WTC11 (cell line): ENCODE measurements around the gene INF2. TPM values are rescaled to one million over a fixed set of nuclear protein-coding genes. Genes with fewer than 3 reads are reported as not detected.

ENCODE experiments used
- ATF1 ChIP-seq: sonication (generic); formaldehyde crosslinking; IDR thresholded peaks from 2 replicates; pipeline ENCODE4 v1.8.1; 2023; ENCODE audit warnings: mild to moderate bottlenecking, moderate library complexity, missing genetic modification reagents
- CREB1 ChIP-seq: sonication (generic); formaldehyde crosslinking; IDR thresholded peaks from 2 replicates; pipeline ENCODE4 v1.8.0; 2023; ENCODE audit warnings: mild to moderate bottlenecking, missing genetic modification reagents
- CREM ChIP-seq: sonication (generic); formaldehyde crosslinking; IDR thresholded peaks from 2 replicates; pipeline ENCODE4 v1.8.1; 2022; ENCODE audit warnings: mild to moderate bottlenecking, missing genetic modification reagents, moderate library complexity
- FOXK1 ChIP-seq: sonication (generic); formaldehyde crosslinking; IDR thresholded peaks from 2 replicates; pipeline ENCODE4 v1.8.0; 2022; ENCODE audit warnings: mild to moderate bottlenecking, moderate library complexity, missing genetic modification reagents
- FOXP1 ChIP-seq: sonication (generic); formaldehyde crosslinking; IDR thresholded peaks from 2 replicates; pipeline ENCODE4 v1.8.0; 2022; ENCODE audit warnings: missing genetic modification reagents, mild to moderate bottlenecking, moderate library complexity, borderline replicate concordance
- GABPB1 ChIP-seq: sonication (generic); formaldehyde crosslinking; IDR thresholded peaks from 2 replicates; pipeline ENCODE4 v1.8.1; 2023; ENCODE audit warnings: mild to moderate bottlenecking, missing genetic modification reagents
- KAT7 ChIP-seq: sonication (generic); formaldehyde crosslinking; IDR thresholded peaks from 2 replicates; pipeline ENCODE4 v1.8.1; 2023; ENCODE audit warnings: missing genetic modification reagents, mild to moderate bottlenecking, borderline replicate concordance
- MYBL2 ChIP-seq: sonication (generic); formaldehyde crosslinking; IDR thresholded peaks from 2 replicates; pipeline ENCODE4 v1.8.1; 2023; ENCODE audit warnings: mild to moderate bottlenecking, moderate library complexity, missing genetic modification reagents
- NFYB ChIP-seq: sonication (generic); formaldehyde crosslinking; conservative IDR thresholded peaks from 2 replicates; pipeline ENCODE4 v1.8.0; 2022; ENCODE audit warnings: low read depth, missing genetic modification reagents
- SOX15 ChIP-seq: fragments of 250-450 bp; sonication (Bioruptor Pico); IDR thresholded peaks from 2 replicates; pipeline ENCODE4 v1.9.0; 2021; ENCODE audit warnings: mild to moderate bottlenecking
- SP1 ChIP-seq: sonication (generic); formaldehyde crosslinking; conservative IDR thresholded peaks from 2 replicates; pipeline ENCODE4 v1.8.1; 2022; ENCODE audit warnings: missing genetic modification reagents
- total RNA-seq: library from RNA; stranded (reverse); gene quantifications from 3 replicates; pipeline ENCODE4 v1.2.3, GENCODE V29; 2021
- TF ChIP-seq, protein P1 (sequence below): sonication (generic); formaldehyde crosslinking; IDR thresholded peaks from 2 replicates; pipeline ENCODE4 v1.8.0; 2022; ENCODE audit warnings: mild to moderate bottlenecking, missing genetic modification reagents
- TF ChIP-seq, protein P2 (sequence below): sonication (generic); formaldehyde crosslinking; IDR thresholded peaks from 2 replicates; pipeline ENCODE4 v1.8.0; 2023; ENCODE audit warnings: mild to moderate bottlenecking, missing genetic modification reagents
- TF ChIP-seq, protein P3 (sequence below): sonication (generic); formaldehyde crosslinking; IDR thresholded peaks from 2 replicates; pipeline ENCODE4 v1.8.0; 2022; ENCODE audit warnings: mild to moderate bottlenecking, missing genetic modification reagents
- TF ChIP-seq, protein P4 (sequence below): sonication (generic); formaldehyde crosslinking; IDR thresholded peaks from 2 replicates; pipeline ENCODE4 v1.8.1; 2023; ENCODE audit warnings: mild to moderate bottlenecking, missing genetic modification reagents
- TF ChIP-seq, protein P5 (sequence below): sonication (generic); formaldehyde crosslinking; IDR thresholded peaks from 2 replicates; pipeline ENCODE4 v1.8.1; 2022; ENCODE audit warnings: mild to moderate bottlenecking, moderate library complexity, missing genetic modification reagents
- TF ChIP-seq, protein P6 (sequence below): sonication (generic); formaldehyde crosslinking; IDR thresholded peaks from 2 replicates; pipeline ENCODE4 v1.8.1; 2023; ENCODE audit warnings: mild to moderate bottlenecking, missing genetic modification reagents, moderate library complexity
- TF ChIP-seq, protein P7 (sequence below): sonication (generic); formaldehyde crosslinking; IDR thresholded peaks from 2 replicates; pipeline ENCODE4 v1.8.1; 2023; ENCODE audit warnings: mild to moderate bottlenecking, missing genetic modification reagents, moderate library complexity
- TF ChIP-seq, protein P8 (sequence below): fragments of 250-450 bp; sonication (Bioruptor Pico); IDR thresholded peaks from 2 replicates; pipeline ENCODE4 v1.8.0; 2021; ENCODE audit warnings: mild to moderate bottlenecking
- TF ChIP-seq, protein P9 (sequence below): sonication (generic); formaldehyde crosslinking; IDR thresholded peaks from 2 replicates; pipeline ENCODE4 v1.8.0; 2023; ENCODE audit warnings: missing genetic modification reagents, mild to moderate bottlenecking, borderline replicate concordance
- TF ChIP-seq, protein P10 (sequence below): sonication (generic); formaldehyde crosslinking; conservative IDR thresholded peaks from 2 replicates; pipeline ENCODE4 v1.8.1; 2022; ENCODE audit warnings: mild to moderate bottlenecking, missing genetic modification reagents

Gene INF2
- total RNA-seq, 1 experiment from 2014 or later, result 82.4 TPM

DNA sequence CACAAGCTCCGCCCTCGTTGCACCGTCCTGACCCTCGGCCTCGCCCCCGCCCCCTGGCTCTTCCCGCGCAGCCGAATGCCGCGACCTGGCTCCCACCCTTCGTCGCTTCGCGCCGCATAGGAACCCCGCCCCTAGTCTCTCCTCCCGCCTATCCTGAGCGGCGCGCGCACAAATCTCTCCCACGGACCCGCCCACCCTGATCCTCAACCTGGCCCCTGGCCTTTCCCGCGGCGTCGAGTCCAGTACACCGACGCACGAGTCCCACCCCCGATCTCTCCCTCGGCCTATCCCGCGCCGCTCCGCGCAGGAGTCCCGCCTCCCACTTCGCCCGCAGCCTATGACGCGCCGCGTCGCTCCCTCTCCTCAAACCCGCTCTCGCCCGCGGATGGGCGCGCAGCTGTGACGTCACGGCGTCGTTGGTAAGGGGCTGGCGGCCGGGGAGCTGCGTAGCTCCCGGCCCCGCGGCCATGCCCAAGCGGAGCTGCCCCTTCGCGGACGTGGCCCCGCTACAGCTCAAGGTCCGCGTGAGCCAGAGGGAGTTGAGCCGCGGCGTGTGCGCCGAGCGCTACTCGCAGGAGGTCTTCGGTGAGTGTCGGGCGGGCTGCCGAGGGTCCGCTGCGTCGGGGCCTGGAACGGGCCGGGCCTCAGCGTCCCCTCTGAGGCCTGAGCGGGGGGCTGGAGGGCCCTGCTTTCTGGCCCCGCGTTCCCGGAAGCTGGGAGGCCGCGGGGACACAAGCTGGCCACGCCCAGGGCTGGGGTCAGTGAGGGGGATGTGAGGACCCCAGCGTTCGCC, 63.5 kb downstream of the INF2 start, which contains the start of gene SIVA1 (continued):
- TF ChIP-seq, protein P1, sequence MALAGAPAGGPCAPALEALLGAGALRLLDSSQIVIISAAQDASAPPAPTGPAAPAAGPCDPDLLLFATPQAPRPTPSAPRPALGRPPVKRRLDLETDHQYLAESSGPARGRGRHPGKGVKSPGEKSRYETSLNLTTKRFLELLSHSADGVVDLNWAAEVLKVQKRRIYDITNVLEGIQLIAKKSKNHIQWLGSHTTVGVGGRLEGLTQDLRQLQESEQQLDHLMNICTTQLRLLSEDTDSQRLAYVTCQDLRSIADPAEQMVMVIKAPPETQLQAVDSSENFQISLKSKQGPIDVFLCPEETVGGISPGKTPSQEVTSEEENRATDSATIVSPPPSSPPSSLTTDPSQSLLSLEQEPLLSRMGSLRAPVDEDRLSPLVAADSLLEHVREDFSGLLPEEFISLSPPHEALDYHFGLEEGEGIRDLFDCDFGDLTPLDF (CRISPR knock-in tag), result 0 out of 2 replicates have a peak, but pooled peaks have one; percentile 75
- TF ChIP-seq, protein P2, sequence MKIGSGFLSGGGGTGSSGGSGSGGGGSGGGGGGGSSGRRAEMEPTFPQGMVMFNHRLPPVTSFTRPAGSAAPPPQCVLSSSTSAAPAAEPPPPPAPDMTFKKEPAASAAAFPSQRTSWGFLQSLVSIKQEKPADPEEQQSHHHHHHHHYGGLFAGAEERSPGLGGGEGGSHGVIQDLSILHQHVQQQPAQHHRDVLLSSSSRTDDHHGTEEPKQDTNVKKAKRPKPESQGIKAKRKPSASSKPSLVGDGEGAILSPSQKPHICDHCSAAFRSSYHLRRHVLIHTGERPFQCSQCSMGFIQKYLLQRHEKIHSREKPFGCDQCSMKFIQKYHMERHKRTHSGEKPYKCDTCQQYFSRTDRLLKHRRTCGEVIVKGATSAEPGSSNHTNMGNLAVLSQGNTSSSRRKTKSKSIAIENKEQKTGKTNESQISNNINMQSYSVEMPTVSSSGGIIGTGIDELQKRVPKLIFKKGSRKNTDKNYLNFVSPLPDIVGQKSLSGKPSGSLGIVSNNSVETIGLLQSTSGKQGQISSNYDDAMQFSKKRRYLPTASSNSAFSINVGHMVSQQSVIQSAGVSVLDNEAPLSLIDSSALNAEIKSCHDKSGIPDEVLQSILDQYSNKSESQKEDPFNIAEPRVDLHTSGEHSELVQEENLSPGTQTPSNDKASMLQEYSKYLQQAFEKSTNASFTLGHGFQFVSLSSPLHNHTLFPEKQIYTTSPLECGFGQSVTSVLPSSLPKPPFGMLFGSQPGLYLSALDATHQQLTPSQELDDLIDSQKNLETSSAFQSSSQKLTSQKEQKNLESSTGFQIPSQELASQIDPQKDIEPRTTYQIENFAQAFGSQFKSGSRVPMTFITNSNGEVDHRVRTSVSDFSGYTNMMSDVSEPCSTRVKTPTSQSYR (CRISPR knock-in tag), result 0 out of 2 replicates have a peak, but pooled peaks have one; percentile 11
- TF ChIP-seq NFYB (CRISPR knock-in tag), result peak; percentile 88
- peak; percentile 98 for TF ChIP-seq CREM
- TF ChIP-seq ATF1 (CRISPR knock-in tag), result no peak
- TF ChIP-seq SOX15 (CRISPR knock-in tag), result no peak
- TF ChIP-seq, protein P3, sequence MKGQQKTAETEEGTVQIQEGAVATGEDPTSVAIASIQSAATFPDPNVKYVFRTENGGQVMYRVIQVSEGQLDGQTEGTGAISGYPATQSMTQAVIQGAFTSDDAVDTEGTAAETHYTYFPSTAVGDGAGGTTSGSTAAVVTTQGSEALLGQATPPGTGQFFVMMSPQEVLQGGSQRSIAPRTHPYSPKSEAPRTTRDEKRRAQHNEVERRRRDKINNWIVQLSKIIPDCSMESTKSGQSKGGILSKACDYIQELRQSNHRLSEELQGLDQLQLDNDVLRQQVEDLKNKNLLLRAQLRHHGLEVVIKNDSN (CRISPR knock-in tag), result 0 out of 2 replicates have a peak, but pooled peaks have one; percentile 6
- TF ChIP-seq, protein P4, sequence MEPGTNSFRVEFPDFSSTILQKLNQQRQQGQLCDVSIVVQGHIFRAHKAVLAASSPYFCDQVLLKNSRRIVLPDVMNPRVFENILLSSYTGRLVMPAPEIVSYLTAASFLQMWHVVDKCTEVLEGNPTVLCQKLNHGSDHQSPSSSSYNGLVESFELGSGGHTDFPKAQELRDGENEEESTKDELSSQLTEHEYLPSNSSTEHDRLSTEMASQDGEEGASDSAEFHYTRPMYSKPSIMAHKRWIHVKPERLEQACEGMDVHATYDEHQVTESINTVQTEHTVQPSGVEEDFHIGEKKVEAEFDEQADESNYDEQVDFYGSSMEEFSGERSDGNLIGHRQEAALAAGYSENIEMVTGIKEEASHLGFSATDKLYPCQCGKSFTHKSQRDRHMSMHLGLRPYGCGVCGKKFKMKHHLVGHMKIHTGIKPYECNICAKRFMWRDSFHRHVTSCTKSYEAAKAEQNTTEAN (CRISPR knock-in tag), result peak; percentile 57; the same call in 1 of the 2 replicates
- TF ChIP-seq, protein P5, sequence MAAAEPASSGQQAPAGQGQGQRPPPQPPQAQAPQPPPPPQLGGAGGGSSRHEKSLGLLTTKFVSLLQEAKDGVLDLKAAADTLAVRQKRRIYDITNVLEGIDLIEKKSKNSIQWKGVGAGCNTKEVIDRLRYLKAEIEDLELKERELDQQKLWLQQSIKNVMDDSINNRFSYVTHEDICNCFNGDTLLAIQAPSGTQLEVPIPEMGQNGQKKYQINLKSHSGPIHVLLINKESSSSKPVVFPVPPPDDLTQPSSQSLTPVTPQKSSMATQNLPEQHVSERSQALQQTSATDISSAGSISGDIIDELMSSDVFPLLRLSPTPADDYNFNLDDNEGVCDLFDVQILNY (CRISPR knock-in tag), result peak; percentile 96
- peak; percentile 96 for TF ChIP-seq SP1 (CRISPR knock-in tag)
- peak; percentile 40 for TF ChIP-seq GABPB1
- peak; percentile 89 for TF ChIP-seq FOXK1 (CRISPR knock-in tag)
- TF ChIP-seq FOXP1 (CRISPR knock-in tag), result peak; percentile 68
- TF ChIP-seq, protein P6, sequence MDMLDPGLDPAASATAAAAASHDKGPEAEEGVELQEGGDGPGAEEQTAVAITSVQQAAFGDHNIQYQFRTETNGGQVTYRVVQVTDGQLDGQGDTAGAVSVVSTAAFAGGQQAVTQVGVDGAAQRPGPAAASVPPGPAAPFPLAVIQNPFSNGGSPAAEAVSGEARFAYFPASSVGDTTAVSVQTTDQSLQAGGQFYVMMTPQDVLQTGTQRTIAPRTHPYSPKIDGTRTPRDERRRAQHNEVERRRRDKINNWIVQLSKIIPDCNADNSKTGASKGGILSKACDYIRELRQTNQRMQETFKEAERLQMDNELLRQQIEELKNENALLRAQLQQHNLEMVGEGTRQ (CRISPR knock-in tag), result peak; percentile 30; the same call in 1 of the 2 replicates
- TF ChIP-seq CREB1 (CRISPR knock-in tag), result peak; percentile 70; the same call in 1 of the 2 replicates
- TF ChIP-seq, protein P7, sequence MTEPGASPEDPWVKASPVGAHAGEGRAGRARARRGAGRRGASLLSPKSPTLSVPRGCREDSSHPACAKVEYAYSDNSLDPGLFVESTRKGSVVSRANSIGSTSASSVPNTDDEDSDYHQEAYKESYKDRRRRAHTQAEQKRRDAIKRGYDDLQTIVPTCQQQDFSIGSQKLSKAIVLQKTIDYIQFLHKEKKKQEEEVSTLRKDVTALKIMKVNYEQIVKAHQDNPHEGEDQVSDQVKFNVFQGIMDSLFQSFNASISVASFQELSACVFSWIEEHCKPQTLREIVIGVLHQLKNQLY (CRISPR knock-in tag), result no peak
- TF ChIP-seq, protein P8, sequence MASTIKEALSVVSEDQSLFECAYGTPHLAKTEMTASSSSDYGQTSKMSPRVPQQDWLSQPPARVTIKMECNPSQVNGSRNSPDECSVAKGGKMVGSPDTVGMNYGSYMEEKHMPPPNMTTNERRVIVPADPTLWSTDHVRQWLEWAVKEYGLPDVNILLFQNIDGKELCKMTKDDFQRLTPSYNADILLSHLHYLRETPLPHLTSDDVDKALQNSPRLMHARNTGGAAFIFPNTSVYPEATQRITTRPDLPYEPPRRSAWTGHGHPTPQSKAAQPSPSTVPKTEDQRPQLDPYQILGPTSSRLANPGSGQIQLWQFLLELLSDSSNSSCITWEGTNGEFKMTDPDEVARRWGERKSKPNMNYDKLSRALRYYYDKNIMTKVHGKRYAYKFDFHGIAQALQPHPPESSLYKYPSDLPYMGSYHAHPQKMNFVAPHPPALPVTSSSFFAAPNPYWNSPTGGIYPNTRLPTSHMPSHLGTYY (CRISPR knock-in tag), result no peak
- TF ChIP-seq, protein P9, sequence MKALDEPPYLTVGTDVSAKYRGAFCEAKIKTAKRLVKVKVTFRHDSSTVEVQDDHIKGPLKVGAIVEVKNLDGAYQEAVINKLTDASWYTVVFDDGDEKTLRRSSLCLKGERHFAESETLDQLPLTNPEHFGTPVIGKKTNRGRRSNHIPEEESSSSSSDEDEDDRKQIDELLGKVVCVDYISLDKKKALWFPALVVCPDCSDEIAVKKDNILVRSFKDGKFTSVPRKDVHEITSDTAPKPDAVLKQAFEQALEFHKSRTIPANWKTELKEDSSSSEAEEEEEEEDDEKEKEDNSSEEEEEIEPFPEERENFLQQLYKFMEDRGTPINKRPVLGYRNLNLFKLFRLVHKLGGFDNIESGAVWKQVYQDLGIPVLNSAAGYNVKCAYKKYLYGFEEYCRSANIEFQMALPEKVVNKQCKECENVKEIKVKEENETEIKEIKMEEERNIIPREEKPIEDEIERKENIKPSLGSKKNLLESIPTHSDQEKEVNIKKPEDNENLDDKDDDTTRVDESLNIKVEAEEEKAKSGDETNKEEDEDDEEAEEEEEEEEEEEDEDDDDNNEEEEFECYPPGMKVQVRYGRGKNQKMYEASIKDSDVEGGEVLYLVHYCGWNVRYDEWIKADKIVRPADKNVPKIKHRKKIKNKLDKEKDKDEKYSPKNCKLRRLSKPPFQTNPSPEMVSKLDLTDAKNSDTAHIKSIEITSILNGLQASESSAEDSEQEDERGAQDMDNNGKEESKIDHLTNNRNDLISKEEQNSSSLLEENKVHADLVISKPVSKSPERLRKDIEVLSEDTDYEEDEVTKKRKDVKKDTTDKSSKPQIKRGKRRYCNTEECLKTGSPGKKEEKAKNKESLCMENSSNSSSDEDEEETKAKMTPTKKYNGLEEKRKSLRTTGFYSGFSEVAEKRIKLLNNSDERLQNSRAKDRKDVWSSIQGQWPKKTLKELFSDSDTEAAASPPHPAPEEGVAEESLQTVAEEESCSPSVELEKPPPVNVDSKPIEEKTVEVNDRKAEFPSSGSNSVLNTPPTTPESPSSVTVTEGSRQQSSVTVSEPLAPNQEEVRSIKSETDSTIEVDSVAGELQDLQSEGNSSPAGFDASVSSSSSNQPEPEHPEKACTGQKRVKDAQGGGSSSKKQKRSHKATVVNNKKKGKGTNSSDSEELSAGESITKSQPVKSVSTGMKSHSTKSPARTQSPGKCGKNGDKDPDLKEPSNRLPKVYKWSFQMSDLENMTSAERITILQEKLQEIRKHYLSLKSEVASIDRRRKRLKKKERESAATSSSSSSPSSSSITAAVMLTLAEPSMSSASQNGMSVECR, result peak; percentile 70
- TF ChIP-seq KAT7, result no peak; the same call in 1 of the 2 replicates
- TF ChIP-seq, protein P10, sequence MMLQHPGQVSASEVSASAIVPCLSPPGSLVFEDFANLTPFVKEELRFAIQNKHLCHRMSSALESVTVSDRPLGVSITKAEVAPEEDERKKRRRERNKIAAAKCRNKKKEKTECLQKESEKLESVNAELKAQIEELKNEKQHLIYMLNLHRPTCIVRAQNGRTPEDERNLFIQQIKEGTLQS (CRISPR knock-in tag), result no peak
- TF ChIP-seq MYBL2 (CRISPR knock-in tag), result peak; percentile 88
